ENCODE data around the gene R3HDM4. TPM values are rescaled to one million over a fixed set of nuclear protein-coding genes. Genes with fewer than 3 reads are reported as not detected.

R3HDM4 gene
- total RNA-seq, 1 donor from 2014 or later: 38.3 TPM

DNA sequence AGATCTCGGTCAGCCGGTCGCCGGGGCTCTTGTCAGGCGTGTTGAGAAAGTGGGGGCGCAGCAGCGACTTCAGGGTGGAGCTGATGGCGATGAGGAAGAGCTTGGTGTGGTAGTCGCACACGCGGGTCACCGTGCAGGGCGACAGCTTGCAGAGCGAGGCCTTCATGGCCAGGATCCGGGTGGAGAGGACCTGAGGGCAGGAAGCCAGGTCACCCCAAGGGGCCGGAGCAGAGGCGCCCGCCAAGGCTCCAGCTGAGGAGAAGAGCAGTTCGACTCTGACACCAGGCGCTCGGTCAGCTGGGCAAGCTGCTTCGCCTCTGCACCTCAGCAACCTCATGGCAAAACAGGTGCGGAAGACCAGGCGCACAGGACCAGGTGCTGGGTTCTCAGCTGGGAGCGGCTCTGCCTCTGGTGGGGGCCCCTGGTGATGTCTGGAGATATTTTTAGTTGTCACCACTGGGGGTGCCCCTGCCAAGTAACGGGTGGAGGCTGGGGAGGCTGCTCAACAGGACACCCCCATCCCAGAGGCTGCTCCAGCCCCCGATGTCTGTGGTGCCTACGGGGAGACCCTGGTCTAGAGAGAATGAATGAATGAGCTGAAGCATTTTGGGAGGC, 37.6 kb downstream of the R3HDM4 start:
- DNase-seq (ENCODE audit: low read depth): no peak

DNA sequence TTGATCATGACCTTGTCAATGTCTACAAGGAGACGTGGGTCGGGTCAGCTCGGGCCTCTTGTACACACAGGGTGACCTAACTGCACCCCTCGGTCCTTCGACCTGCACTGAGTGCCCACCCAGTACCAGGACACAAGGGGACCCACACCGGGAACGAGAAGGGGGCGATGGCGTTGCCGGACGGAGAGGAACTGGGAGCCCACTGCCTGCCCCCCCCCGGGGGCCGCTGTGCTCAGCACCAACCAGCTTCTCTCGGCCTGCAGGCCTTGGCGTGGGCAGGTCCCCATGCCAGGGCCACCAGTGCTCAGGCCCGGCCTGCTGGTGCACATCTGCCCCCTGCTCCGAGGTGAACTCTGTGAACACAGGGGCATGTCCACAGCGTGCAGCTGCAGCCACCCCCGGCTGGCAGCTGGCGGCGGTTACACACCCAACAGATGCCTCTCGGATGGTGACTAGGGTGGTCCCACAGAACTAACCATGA, 39.4 kb downstream of the R3HDM4 start:
- DNase-seq (ENCODE audit: low read depth): no peak

DNA sequence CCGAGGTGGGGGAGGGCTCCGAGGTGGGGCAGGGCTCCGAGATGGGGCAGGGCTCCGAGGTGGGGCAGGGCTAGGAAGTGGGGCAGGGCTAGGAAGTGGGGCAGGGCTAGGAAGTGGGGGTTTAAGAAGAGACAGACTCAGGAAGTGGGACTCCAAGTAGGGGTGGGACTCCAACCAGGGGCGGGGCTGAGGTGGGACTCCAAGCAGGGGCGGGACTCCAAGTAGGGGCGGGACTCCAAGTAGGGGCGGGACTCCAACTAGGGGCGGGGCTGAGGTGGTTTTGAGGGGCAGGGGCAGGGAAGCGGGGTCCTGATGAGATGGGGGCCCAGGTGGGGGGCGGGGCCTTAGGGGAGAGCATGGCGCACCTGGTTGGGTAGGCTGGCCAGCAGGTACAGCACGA, 39.9 kb downstream of the R3HDM4 start:
- DNase-seq (ENCODE audit: low read depth): no peak

DNA sequence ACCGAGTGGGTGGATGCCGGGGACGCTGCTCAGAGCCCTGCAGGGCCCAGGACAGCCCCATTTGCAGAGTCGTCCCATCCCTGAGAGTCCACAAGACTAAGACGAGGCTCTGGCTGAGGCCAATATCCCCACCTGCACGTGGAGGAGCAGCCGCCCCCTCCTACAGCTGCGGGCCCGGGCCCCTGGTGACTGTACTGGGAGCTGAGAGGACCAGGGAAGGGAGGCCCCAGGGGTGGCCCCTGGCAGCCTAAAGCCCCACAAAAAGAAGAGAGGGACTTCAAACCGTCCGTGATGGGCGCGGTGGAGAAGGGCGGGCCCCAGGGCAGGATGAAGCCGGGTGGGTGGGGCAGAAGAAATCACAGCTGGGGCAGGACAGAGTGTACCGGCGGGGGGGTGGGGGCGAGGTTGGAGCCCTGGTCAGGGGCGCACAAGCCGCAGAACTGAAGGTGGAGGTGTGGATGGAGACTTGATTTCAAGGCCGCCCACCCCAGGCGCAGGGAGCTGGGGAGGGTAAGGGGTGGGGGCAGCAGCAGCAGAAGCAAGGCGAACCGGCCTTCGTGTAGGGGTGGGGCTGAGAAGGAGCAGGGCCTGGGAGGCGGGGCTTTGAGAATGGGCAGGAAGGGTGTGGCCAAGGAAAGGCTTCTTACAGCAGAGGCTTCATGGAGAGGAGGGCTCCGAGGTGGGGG, 40.6 kb downstream of the R3HDM4 start:
- DNase-seq (ENCODE audit: low read depth): no peak

DNA sequence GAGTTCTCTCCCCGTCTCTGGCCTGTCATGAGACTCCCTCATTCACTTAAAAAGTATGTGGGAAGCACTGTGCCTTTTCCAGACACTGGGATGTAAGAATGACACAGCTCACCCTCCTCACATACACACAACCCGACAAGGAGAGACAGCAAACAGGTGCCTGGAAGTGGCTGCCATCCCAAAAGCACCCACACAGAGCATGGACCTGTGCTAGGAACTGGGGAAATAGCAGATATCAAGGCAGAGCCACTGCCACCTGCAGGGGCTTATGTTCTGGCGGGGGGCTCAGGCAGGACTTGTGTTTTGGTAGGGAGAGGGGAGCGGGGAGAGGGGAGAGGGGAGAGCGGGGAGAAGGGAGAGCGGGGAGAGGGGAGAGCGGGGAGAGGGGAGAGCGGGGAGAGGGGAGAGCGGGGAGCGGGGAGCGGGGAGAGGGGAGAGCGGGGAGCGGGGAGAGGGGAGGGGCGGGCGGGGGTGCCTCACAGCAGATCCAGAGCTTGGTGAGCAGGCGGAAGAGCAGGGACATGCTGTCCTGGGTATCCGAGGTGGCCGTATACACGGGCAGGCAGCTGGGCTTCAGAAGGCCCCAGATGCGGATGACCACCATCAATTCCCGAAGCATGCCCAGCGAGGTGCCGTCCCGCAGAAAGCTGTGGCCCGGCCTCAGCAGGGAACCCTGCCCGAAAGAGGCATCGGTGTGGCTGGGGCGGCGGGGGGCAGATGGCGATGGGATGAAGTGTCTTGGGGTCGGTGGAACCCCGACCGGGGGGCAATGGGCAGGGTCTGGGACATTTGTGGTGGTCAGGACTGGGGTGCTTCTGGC, 41.4 kb downstream of the R3HDM4 start:
- no peak for DNase-seq (ENCODE audit: low read depth)

DNA sequence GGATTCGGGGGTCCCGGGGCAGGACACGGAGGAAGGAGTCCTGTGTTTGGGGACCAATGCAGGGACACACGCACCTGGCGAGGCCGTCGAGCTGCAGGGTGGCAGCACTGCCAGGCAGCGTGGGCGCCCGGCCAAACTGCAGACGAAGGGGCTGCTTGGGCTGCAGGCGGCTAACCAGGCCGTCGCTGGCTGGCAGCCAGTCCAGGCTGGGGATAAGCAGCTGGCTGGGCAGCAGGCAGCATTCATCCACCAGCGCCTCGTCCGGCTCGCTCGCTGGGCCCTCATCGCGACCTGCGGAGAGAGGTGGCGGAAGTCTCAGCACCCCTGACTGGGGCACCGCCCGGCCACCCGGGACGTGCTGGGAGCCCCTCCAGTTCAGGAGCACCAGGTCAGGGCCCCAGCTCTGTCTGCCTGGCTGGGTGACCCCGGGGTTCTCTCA, 42.0 kb downstream of the R3HDM4 start:
- DNase-seq (ENCODE audit: low read depth): no peak

DNA sequence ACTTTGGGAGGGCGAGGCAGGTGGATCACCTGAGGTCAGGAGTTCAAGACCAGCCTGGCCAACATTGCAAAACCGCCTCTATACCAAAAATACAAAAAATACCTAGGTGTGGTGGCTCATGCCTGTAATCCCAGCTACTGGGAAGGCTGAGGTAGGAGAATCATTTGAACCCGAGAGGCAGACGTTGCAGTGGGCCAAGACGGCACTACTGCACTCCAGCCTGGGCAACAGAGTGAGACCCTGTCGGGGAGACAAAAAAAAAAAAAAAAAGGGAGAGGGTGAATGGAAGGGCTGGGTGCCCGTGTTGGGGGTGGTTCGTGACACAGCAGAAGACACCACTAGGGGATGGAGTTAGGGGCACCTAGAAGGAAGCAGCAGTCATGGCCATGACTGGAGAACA, 42.7 kb downstream of the R3HDM4 start:
- DNase-seq (ENCODE audit: low read depth): no peak

DNA sequence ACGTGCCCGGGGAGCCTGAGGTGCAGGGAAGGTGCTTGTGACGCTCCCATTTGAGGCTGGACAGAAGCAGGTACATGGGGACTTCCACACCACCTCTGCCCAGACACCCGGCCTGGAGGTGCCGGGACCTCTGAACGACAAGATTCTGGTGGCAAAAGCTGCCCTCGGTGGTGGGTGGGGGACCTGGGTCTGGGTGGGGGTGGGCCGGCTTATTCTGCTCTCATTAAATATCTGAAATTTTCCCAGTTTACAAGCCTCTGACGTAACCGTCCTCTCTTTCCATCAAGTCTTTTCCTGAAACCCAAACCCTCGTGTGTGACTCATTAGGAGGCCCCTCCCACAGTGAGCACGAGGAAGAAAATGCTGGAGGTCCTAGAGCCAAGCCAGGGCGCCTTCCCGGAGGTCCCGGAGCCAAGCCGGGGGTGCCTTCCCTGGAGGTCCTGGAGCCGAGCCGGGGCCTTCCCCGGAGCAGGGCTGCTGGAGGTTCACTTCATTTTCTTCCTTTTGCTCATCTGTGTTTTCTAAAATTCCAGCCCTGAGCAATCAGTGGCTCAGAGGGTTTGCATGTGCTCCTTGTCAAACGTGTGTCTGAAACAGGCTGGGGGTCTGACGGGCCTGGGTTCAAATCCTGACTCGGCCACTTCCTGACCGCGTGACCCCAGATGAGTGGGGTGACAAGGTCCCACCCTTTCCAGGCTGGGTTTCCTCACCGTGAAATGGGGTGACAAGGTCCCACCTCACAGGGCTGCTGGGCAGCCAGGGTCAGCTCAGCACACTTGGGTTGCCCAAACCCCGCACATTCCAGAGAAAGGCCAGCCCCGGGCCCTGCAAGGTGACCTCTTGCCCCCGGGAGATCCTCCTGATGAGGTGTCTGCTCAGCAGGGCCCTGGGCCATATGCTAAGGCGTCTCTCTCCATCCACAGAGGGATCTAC, 43.5 kb downstream of the R3HDM4 start:
- DNase-seq (ENCODE audit: low read depth): peak; percentile 43

DNA sequence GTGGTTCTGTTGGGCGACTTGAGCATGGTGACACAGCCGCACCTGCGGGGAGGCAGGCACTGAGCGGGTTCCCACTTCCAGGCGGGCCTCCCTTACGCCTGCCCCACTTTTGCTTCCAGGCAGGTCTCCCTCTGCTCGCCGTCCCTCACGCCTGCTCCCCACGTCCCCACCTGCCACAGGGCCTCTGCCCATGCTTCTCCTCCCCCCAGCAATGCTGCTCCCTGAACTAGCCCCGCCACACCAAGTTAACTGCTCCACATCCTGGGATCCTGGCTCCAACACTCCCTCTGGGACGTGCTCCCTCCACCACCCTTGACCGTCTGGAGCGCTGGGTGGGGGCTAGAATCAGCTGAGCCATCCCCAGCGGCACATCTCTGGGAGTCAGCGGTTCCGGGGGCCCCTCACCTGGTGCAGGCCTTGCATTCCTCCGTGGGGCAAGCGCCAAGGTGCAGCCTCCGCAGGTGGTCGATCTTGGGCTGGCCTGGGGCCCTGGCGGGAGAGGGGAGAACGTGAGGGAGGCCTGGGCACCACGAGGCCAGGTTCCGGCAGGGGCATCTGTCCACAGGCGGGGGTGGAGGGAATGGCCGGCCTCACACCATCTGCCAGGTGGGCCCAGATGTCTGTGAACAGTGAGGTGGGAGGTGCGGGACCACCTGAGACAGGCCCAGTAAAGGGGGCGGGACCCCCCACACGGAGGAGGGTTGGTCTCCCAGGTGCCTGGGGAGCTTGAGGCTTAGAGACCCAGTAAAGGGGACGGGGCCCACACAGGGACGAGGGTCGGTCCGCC, 44.4 kb downstream of the R3HDM4 start:
- DNase-seq (ENCODE audit: low read depth): no peak

DNA sequence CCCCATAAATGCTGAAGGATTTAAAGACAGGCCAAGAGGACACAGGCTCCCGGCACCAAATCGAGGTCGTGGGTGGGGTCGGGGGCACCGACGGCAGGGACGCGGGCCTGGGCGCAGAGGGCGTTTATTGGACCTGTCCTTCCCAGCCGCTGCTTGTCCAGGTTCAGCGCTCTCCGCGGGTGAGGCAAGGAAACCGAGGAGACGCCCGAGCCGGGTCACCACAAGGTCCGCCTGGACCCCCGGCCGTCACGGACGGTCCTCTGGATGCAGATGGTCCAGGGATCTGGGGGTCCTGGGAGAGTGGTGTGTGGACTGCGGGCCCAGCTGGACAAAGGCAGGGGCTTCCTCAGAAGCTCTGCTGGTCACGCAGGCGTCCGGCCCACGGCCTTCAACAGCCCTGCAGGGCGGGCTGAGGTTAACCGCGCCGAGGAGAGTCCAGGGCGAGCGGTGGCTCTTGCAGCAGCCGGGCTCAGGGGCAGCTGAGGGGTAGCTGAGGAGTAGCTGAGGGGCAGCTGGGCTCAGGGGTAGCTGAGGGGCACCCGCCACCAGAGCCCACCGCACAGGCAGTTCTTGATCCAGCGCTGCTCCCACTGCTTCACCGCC, 45.1 kb downstream of the R3HDM4 start:
- no peak for DNase-seq (ENCODE audit: low read depth)

DNA sequence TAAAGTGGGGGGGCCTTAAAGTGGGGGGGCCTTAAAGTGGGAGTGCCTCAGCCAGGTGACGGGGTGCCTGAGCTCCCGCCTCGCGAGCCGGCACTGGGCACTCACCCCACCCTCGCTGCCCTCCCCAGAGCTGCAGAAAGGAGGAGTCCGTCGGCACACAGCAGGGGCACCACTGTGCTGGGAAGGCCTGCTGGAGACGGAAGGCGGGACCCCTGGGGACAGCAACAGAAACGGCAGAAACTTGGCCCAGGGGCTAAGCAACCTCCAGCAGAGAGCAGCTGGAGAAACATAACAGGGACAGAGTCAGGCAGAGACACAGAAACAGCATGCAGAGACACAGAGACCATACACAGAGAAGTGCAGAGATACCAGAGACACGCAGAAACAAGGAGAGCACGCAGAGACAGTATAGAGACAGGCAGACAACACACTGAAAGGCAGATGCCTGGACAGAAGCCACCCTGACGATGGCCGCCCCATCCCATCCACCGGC, 45.7 kb downstream of the R3HDM4 start:
- DNase-seq (ENCODE audit: low read depth): no peak

DNA sequence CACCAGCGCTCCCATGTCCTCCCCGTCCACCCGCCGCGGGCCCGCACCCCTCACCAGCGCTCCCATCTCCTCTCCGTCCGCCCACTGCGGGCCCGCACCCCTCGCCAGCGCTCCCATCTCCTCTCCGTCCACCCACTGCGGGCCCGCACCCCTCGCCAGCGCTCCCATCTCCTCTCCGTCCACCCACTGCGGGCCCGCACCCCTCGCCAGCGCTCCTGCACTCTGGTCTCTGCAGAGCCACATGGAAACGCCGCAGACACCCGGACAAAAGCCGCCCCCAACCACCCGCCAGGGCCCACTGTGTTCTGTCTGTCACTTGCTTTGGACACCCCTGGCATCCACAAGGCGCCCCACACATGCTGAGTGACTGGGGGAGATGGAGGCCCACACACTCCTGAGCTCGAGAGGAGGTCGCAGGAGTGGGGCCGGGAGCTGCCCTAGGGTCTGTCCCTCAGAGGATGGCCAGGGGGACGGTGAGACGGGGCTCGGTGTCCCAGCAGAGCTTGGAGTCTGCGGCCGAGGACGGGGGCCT, 46.2 kb downstream of the R3HDM4 start:
- DNase-seq (ENCODE audit: low read depth): no peak

DNA sequence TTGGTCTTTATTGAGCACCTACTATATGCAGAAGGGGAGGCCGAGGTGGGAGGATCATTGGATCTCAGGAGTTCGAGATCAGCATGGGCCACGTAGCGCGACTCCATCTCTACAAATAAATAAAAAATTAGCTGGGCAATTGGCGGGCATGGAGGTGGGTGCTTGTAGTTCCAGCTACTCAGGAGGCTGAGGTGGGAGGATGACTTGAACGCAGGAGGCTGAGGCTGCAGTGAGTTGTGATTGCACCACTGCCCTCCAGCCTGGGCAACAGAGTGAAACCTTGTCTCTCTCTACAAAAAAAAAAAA, 49.8 kb downstream of the R3HDM4 start:
- DNase-seq (ENCODE audit: low read depth): no peak

DNA sequence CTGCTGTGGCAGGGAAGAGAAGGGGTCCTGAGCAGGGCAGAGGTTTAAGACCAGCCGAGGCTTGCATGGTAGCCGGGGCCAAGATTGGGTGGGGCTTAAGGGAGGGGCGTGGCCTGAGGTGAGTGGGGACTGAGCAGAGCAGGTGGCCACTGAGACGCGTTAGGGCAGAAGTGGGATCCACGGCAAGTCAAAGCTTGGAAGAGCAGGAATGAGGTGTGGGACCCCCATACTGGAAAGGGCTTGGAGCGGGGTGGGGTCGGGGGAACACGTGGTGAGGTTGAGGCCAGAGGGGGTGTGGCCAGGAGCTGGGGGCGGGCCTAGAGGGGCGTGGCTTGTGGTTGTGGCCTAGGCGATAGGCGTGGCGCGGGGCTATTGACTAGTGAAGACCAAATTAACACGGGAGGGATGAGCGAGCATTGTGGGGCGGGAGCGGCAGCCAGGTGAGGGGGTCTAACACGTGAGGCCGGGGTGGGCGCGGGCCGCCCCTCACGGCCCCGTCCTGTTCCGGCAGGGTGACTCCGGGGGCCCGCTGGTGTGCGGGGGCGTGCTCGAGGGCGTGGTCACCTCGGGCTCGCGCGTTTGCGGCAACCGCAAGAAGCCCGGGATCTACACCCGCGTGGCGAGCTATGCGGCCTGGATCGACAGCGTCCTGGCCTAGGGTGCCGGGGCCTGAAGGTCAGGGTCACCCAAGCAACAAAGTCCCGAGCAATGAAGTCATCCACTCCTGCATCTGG, 50.3 kb downstream of the R3HDM4 start:
- no peak for DNase-seq (ENCODE audit: low read depth)

DNA sequence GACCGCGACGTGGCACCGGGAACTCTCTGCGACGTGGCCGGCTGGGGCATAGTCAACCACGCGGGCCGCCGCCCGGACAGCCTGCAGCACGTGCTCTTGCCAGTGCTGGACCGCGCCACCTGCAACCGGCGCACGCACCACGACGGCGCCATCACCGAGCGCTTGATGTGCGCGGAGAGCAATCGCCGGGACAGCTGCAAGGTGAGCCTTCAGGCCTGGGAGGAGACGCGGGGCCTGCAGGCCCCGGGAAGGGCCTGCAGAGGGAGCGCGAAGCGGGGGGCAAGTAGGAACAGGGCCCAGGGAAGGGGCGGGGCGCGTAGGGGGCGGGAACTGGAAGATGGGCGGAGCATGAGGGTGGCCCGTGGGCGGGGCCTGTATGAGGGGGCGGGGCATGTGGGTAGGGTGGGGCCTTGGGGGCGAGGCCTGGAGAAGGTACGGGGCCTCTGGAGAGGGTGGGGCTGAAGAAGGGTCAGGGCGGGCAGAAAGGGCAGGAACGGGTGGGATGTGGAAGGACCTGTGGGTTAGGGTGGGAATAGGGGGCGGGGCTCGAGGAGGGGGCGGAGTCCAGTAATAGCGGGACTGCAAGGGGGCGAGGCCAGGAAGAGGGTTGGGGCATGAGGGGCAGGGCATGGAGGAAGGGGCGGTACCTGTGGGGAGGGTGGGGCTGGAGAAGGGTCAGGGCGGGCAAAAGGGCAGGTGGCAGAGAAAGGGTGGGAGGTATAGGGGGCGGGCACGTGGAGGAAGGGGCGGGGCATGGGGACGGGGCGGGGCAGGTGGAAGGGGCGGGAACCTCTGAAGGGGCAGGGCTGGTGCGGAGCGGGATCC, 51.1 kb downstream of the R3HDM4 start:
- no peak for DNase-seq (ENCODE audit: low read depth)

DNA sequence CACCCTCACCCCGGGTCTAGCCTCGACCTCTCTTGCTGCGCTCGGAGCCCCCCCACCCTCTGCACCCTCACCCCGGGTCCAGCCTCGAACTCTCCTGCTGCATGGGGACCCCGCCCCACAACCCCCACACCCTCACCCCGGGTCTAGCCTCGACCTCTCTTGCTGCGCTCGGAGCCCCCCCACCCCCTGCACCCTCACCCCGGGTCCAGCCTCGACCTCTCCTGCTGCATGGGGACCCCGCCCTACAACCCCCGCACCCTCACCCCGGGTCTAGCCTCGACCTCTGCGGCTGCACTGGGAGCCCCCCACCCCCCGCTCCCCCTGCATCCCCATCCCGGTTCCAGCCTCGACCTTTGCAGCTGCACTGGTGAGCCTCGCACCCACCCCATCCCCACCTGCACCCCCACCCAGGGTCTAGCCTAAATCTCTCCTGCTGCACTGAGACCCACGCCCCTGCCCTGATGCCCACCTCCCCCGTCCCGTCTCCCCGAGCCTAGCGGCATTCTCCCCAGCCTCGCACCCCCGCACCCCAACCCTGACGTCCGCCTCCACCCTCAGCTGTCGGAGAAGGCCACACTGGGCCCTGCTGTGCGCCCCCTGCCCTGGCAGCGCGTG, 51.8 kb downstream of the R3HDM4 start:
- DNase-seq (ENCODE audit: low read depth): no peak

DNA sequence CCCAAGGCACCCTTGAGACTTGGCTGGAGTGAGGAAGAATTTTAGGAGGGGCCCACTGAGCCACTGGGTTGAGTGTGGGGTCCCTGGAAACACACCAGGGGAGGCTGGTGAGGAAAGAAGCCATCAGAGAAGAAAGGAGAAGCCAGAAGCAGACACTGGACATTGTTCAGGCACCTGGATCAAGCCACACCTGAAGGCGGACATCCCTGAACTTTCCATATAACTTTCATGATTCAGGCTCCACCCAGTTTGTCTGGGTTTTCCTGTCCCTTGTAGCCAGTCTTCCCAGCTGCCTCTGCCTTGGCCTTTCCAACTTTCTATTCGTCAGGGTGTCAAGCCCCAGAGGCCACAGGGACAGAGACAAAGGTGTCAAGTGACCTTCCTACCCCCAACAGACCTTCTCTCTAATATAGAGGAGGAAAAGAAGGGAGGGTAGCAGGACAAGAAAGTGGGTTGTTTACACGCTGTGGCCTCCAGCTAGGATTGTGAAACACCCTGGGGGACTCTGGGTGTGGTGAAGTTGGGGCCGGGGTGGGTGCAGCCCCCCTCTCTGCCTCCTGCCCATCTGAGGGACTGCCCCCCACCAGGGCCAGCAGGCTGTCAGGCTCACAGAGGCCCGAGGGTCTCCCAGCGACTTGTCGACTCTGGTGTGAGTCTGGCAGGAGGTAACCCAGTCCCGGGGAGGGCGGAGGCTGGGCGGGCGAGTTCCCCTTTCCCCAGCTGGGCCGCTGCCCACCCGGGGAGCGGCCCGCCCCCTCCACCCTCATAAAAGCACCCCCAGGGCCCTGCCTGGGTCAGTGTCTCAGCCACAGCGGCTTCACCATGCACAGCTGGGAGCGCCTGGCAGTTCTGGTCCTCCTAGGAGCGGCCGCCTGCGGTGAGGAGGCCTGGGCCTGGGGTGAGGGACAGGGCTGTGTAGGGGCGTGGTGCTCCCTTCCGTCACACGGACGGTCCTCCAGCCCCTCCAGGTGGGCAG, 53.9 kb downstream of the R3HDM4 start, which contains the start of gene CFD:
CFD (plus strand) TSS at position 797 of the 976 bp plus-strand sequence; CDS start at position 823, 26 bp downstream.
- no peak for DNase-seq (ENCODE audit: low read depth)

Measured in renal cortical epithelial cell (primary cell).